HepG2 (cell line): Measurements from ENCODE around the gene DYNLT2B. TPM values are rescaled to one million over a fixed set of nuclear protein-coding genes. Genes with fewer than 3 reads are reported as not detected.
A peak's percentile ranks its signal among the peaks of the same experiment; 100 is the strongest.

Source experiments
- ADNP ChIP-seq: sonication (generic); formaldehyde crosslinking; IDR thresholded peaks from 2 replicates; pipeline ENCODE4 v1.4.0; 2020; ENCODE audit warnings: missing genetic modification reagents
- GLI4 ChIP-seq: sonication (generic); formaldehyde crosslinking; IDR thresholded peaks from 2 replicates; pipeline ENCODE4 v1.5.1; 2020; ENCODE audit warnings: missing genetic modification reagents, mild to moderate bottlenecking, moderate library complexity, borderline replicate concordance
- HNRNPUL1 ChIP-seq: fragments of 200-400 bp; formaldehyde crosslinking; IDR thresholded peaks from 2 replicates; pipeline ENCODE4 v1.6.1; 2017; ENCODE audit warnings: low read depth, mild to moderate bottlenecking, low read length, moderate library complexity
- KAT2B ChIP-seq: fragments of 150-350 bp; IDR thresholded peaks from 2 replicates; pipeline ENCODE4 v1.6.1; 2014; ENCODE audit warnings: low read depth, low read length, borderline replicate concordance
- MAZ ChIP-seq, 2 experiments: sonication (generic) in 1 of 2; formaldehyde crosslinking in 1 of 2; IDR thresholded peaks; 2 replicates each; pipeline versions ENCODE4 v1.5.0 to v1.6.1; 2012 to 2020; ENCODE audit warnings: low read depth in 2 of 2, mild to moderate bottlenecking in 2 of 2, borderline replicate concordance in 1 of 2, improper control_type of control experiment in 1 of 2, low read length in 1 of 2, missing genetic modification reagents in 1 of 2, moderate library complexity in 1 of 2
- MEIS1 ChIP-seq: sonication (generic); formaldehyde crosslinking; IDR thresholded peaks from 2 replicates; pipeline ENCODE4 v1.9.0; 2021; ENCODE audit warnings: mild to moderate bottlenecking, missing genetic modification reagents, moderate library complexity, borderline replicate concordance
- PAWR ChIP-seq: sonication (generic); formaldehyde crosslinking; IDR thresholded peaks from 2 replicates; pipeline ENCODE4 v1.4.0; 2020; ENCODE audit warnings: missing genetic modification reagents, mild to moderate bottlenecking, borderline replicate concordance
- SMAD9 ChIP-seq: sonication (generic); formaldehyde crosslinking; IDR thresholded peaks from 2 replicates; pipeline ENCODE4 v1.5.1; 2020; ENCODE audit warnings: mild to moderate bottlenecking, missing genetic modification reagents
- SMARCE1 ChIP-seq: fragments of 450-650 bp; IDR thresholded peaks from 2 replicates; pipeline ENCODE4 v1.6.1; 2017; ENCODE audit warnings: borderline replicate concordance
- SNAI1 ChIP-seq: sonication (generic); formaldehyde crosslinking; IDR thresholded peaks from 2 replicates; pipeline ENCODE4 v1.5.0; 2020; ENCODE audit warnings: mild to moderate bottlenecking, missing genetic modification reagents, borderline replicate concordance
- TCF7L2 ChIP-seq: IDR thresholded peaks from 2 replicates; pipeline ENCODE4 v1.6.1; 2011; ENCODE audit warnings: mild to moderate bottlenecking, low read depth, low read length, moderate library complexity
- ZFP36 ChIP-seq: fragments of 150-350 bp; IDR thresholded peaks from 2 replicates; pipeline ENCODE4 v1.6.1; 2018; ENCODE audit warnings: borderline replicate concordance, low read length, low read depth; ENCODE audit not compliant: partially characterized antibody
- ZNF264 ChIP-seq: sonication (generic); formaldehyde crosslinking; IDR thresholded peaks from 2 replicates; pipeline ENCODE4 v1.4.0; 2020; ENCODE audit warnings: missing genetic modification reagents
- ZNF550 ChIP-seq: sonication (generic); formaldehyde crosslinking; IDR thresholded peaks from 2 replicates; pipeline ENCODE4 v1.4.0; 2020; ENCODE audit warnings: mild to moderate bottlenecking, missing genetic modification reagents, borderline replicate concordance
- ZNF615 ChIP-seq: sonication (generic); formaldehyde crosslinking; IDR thresholded peaks from 2 replicates; pipeline ENCODE4 v1.5.0; 2020; ENCODE audit warnings: mild to moderate bottlenecking, missing genetic modification reagents, borderline replicate concordance
- polyA plus RNA-seq, 8 experiments: library from polyadenylated mRNA; depleted of rRNA in 3 of 8; stranded (reverse) in 7 of 8; unstranded in 1 of 8; fragments of >200 nt; fragmentation: Illumina TruSeq in 4 of 8; extraction: Trizol in 4 of 8; gene quantifications; 2 replicates each; pipeline versions ENCODE4 v1.2.1 to v1.2.3, GENCODE V29; 2011 to 2016; ENCODE audit warnings: low read depth in 4 of 8, missing spikeins in 1 of 8, mixed read lengths in 1 of 8; ENCODE audit not compliant: insufficient read depth in 1 of 8
- total RNA-seq, 5 experiments: library from RNA; depleted of rRNA; stranded (reverse); fragments of >200 nt; fragmentation: Illumina TruSeq; extraction: Trizol; gene quantifications; 2 replicates each; pipeline ENCODE4 v1.2.3, GENCODE V29; 2016; ENCODE audit warnings: low read depth in 1 of 5
- TF ChIP-seq, protein P1 (sequence below): sonication (generic); formaldehyde crosslinking; IDR thresholded peaks from 2 replicates; pipeline ENCODE4 v1.9.0; 2022; ENCODE audit warnings: missing genetic modification reagents, mild to moderate bottlenecking, borderline replicate concordance
- TF ChIP-seq, protein P2 (sequence below): sonication (generic); formaldehyde crosslinking; IDR thresholded peaks from 2 replicates; pipeline ENCODE4 v1.4.0; 2020; ENCODE audit warnings: missing genetic modification reagents, borderline replicate concordance
- TF ChIP-seq, protein P3 (sequence below): sonication (generic); formaldehyde crosslinking; IDR thresholded peaks from 2 replicates; pipeline ENCODE4 v1.9.0; 2021; ENCODE audit warnings: missing genetic modification reagents, borderline replicate concordance
- TF ChIP-seq, protein P4 (sequence below): sonication (generic); formaldehyde crosslinking; IDR thresholded peaks from 2 replicates; pipeline ENCODE4 v1.8.0; 2023; ENCODE audit warnings: mild to moderate bottlenecking, missing genetic modification reagents

The DYNLT2B gene
- total and polyA plus RNA-seq, 2 of the 13 experiments (the other 11 are each of a cell fraction or from before 2014, with no cell fraction given): 4.0 to 7.0 TPM

DNA sequence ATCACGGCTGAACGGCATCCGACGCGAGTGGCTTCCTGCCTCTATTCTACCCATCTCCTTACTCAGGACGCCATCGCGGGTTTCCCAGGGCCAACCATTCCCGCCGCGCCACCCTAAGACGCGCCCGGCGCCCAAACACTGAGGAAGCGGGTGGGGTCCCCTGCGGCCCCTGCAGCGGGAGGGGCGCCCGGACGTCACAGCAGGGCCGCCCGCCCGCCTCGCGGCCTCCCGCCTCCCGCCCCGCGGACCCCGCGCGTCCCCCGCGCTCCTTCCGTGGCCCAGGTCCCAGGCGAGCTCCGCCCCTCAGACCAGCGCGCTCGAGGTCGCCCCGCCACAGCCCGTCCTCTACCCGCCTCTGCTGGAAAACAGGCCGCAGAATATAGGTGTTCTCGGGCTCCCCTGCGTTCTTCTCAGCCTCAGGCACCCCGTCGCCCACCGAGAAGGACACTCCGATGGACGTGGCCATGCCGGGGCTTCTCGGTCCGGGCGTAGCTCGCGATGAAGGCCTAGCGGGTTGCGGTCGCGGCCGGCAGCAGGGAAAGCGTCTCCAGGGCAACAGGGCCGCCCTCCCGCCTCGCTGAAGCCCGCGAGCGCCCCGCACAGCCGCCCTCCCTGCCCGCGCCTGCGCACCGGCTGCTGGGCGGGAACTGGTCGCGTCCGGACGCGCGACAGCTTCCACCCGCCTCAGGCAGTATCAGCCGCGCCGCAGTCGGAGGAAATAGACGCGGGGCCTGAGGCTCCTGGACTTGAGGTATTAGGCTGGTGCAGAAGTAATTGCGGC, at the start of gene DYNLT2B (continued):
- TF ChIP-seq SNAI1 (CRISPR knock-in tag) (no peak), ADNP (CRISPR knock-in tag) (no peak), KAT2B (no peak), ZFP36 (no peak), SMARCE1 (no peak), SMAD9 (CRISPR knock-in tag) (no peak), ZNF264 (CRISPR knock-in tag) (no peak; the same call in 1 of the 2 replicates), GLI4 (no peak; the same call in 1 of the 2 replicates), ZNF550 (no peak), PAWR (CRISPR knock-in tag) (no peak), MAZ (IDR thresholded peaks at IDR 0.05; ENCODE audit: borderline replicate concordance, low read depth, low read length) (0 out of 2 replicates have a peak, but pooled peaks have one; percentile 12), MAZ (CRISPR knock-in tag; IDR thresholded peaks at IDR 0.05; ENCODE audit: low read depth) (peak; percentile 66), ZNF615 (CRISPR knock-in tag) (no peak), MEIS1 (CRISPR knock-in tag) (no peak), HNRNPUL1 (no peak), TCF7L2 (no peak)
- TF ChIP-seq, protein P1, sequence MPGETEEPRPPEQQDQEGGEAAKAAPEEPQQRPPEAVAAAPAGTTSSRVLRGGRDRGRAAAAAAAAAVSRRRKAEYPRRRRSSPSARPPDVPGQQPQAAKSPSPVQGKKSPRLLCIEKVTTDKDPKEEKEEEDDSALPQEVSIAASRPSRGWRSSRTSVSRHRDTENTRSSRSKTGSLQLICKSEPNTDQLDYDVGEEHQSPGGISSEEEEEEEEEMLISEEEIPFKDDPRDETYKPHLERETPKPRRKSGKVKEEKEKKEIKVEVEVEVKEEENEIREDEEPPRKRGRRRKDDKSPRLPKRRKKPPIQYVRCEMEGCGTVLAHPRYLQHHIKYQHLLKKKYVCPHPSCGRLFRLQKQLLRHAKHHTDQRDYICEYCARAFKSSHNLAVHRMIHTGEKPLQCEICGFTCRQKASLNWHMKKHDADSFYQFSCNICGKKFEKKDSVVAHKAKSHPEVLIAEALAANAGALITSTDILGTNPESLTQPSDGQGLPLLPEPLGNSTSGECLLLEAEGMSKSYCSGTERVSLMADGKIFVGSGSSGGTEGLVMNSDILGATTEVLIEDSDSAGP (CRISPR knock-in tag): peak; percentile 79; the same call in 1 of the 2 replicates
- TF ChIP-seq, protein P2, sequence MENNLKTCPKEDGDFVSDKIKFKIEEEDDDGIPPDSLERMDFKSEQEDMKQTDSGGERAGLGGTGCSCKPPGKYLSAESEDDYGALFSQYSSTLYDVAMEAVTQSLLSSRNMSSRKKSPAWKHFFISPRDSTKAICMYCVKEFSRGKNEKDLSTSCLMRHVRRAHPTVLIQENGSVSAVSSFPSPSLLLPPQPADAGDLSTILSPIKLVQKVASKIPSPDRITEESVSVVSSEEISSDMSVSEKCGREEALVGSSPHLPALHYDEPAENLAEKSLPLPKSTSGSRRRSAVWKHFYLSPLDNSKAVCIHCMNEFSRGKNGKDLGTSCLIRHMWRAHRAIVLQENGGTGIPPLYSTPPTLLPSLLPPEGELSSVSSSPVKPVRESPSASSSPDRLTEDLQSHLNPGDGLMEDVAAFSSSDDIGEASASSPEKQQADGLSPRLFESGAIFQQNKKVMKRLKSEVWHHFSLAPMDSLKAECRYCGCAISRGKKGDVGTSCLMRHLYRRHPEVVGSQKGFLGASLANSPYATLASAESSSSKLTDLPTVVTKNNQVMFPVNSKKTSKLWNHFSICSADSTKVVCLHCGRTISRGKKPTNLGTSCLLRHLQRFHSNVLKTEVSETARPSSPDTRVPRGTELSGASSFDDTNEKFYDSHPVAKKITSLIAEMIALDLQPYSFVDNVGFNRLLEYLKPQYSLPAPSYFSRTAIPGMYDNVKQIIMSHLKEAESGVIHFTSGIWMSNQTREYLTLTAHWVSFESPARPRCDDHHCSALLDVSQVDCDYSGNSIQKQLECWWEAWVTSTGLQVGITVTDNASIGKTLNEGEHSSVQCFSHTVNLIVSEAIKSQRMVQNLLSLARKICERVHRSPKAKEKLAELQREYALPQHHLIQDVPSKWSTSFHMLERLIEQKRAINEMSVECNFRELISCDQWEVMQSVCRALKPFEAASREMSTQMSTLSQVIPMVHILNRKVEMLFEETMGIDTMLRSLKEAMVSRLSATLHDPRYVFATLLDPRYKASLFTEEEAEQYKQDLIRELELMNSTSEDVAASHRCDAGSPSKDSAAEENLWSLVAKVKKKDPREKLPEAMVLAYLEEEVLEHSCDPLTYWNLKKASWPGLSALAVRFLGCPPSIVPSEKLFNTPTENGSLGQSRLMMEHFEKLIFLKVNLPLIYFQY: no peak
- TF ChIP-seq, protein P3, sequence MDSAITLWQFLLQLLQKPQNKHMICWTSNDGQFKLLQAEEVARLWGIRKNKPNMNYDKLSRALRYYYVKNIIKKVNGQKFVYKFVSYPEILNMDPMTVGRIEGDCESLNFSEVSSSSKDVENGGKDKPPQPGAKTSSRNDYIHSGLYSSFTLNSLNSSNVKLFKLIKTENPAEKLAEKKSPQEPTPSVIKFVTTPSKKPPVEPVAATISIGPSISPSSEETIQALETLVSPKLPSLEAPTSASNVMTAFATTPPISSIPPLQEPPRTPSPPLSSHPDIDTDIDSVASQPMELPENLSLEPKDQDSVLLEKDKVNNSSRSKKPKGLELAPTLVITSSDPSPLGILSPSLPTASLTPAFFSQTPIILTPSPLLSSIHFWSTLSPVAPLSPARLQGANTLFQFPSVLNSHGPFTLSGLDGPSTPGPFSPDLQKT (CRISPR knock-in tag): no peak
- TF ChIP-seq, protein P4, sequence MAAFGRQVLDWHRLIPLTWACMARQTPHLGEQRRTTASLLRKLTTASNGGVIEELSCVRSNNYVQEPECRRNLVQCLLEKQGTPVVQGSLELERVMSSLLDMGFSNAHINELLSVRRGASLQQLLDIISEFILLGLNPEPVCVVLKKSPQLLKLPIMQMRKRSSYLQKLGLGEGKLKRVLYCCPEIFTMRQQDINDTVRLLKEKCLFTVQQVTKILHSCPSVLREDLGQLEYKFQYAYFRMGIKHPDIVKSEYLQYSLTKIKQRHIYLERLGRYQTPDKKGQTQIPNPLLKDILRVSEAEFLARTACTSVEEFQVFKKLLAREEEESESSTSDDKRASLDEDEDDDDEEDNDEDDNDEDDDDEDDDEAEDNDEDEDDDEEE (CRISPR knock-in tag): no peak; the same call in 1 of the 2 replicates
